HG02623 (cell line): ENCODE measurements around the gene ADGRB2.

ENCODE experiments used
- ATAC-seq: cut with Tn5 transposase; IDR thresholded peaks from one replicate; pipeline ENCODE4 v1.9.1; 2021; ENCODE audit warnings: moderate library complexity; ENCODE audit not compliant: unreplicated experiment

The ADGRB2 gene

DNA sequence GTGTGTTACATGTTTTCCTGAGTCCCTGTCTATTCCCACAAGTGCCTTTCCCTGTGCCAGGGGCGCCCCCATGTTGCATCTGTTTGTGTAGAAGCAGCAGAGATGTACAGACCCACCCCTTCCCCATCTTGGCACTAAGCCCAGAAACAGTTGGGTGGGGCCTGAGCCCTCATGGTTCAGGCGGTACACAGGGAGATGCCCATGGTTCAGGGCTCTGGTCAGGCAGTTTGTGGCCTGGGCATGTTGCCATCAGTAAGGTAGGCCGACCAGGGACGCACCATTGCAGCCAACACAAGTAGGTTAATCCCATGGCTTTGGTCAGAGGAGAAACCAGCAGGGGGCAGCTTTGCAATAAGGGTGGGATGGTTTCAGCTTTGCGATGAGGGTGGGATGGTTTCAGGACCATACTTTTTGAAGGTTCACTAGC, 914 bp upstream of the ADGRB2 start:
- no peak for ATAC-seq

GRCh38 chr1:31763671-31764311, 349 bp downstream of the ADGRB2 start:
- ATAC-seq = no peak

DNA sequence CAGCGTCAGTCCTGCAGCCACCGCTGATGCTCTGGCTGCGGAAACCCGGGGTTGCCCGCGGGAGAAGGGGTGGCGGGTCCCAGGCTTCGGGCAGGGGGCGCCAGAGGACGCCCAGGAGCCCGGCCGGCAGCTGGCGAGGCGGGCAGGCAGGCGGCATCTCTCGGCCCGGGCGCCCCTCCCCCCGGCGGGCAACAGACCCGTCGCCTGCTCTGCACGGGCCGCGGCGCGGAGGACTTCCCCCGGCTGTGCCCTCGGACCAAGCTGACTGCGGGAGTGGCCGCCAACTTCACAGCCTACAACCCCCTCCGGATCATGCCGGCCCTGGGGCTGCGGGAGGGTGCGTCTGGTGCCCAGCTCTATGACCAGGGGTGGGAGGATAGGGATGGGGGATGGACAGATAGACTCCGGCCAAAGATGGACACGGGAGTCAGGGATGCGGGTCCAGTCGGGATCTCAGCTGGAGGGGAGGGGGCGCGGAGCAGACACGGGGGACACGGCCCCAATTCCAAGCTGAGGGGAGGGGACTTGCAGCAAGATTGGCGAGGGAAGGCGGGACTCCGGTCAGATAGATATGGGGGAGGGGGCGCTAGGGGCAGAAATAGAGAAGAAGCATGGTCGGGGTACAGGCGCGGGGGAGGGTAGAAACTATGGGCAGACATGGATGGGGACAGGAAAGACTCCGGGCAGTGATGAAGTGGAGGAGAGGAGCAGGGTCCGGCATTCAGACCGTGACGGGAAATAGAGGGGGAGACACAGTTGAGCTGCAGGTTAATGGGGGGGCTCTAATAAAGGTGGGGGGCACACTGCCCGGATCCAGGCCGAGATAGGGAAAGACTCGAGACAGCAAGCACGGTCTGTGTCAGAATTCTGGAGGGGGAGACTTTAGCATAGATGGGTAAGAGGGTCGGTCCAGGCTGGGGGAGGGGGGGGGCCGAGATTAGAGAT, 1.1 kb downstream of the ADGRB2 start:
- no peak for ATAC-seq

GRCh38 chr1:31762323-31762722, 1.8 kb downstream of the ADGRB2 start:
- ATAC-seq = no peak

DNA sequence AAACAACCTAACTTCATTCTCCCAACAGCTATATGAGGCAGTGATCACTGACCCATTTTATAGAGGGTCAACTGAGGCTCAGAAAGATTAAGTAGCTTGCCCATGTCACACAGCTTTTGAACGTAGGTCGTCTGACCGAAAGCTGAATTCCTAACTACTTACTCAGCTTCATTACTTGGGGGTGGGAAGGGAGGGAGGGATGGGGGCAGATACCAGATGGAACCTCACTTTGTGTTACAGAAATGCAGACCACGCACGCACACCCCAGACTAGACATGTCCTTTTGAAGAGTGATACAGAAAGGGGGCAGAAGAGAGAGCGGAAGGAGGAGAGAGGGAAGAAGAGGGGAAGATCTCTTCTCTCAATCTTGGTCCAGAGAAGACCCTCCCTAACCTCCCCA, 2.3 kb downstream of the ADGRB2 start:
- no peak for ATAC-seq

GRCh38 chr1:31760471-31761470, 3.4 kb downstream of the ADGRB2 start:
- ATAC-seq = no peak

GRCh38 chr1:31759298-31760023, 4.7 kb downstream of the ADGRB2 start:
- ATAC-seq = no peak

DNA sequence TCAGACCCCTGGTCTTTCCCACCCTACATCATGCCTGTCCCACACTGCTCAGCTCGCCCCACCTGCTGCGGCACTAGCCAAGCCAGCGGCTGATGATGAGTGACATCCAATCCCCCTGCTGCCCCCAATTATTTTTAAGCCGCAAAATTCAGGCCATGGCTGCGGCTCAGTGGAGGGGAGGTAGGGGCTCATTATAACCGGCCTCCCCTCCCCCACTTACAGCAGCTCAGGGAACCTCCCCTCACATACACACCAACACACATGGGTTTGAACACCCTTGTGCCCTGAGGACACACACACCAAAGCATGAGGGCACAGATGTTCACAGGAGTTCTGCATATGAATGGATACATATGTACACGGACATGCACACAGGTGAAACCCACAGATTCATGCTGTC, 5.3 kb downstream of the ADGRB2 start:
- ATAC-seq = no peak

DNA sequence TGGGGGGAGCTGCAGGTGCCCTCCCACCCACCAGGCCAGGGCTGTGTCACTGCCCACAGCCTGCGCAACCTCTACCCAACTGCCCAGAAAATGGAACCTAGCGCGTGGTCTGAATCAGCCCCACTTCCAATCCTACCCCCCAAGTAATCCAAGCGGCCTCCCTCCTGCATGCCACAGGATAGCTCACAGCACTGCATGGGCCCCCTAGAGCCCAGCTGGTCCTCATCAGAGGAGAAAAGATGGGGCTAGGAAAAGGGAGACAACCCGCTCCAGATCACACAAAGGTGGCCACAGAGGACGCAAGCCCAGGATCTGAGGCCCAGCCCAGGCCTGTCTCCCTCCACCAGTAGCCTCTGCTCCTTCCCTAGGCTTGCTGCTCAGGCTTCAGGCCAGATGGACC, 6.2 kb downstream of the ADGRB2 start:
- no peak for ATAC-seq

DNA sequence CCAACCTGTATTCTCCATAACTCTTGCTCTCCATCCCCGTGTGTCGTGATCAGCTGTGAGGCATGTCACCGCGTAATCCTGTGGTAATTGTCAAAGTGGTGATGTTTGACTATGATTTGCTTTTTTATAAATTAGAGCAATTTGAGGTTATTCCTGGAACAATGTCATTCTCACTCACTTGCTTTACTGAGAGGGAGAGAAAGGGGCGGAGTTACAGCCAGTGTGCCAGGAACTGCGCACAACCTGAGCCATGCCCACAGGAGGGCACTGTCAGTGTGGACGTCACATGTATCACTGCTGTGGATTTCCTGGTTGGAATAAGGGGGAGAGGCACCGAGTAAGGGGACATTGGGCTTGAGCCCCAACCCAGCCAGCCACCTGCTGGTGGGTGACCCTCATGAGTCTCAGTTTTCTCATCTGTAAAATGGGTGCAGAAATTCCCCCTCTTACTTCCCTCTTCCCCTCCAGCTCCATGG, 6.9 kb downstream of the ADGRB2 start:
- ATAC-seq = no peak

DNA sequence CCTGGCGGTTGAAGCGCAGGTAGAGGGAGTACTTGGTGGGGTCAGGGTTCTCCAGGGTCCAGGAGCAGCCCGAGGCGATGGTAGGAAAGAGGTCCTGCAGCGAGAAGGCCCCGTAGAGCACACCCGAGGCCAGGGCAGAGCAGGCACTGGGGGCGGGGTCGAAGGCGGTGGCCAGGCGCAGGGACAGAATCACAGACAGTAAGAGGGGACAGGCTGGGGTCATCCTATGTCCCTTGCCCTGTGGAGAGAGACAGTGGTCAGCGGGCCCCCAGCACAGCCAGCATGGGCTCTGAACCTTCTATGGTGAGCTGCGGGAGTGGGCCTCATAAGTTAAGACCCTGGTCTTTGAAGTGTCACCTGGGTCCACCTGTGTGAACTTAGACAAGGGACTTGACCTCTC, 7.6 kb downstream of the ADGRB2 start:
- ATAC-seq = no peak

DNA sequence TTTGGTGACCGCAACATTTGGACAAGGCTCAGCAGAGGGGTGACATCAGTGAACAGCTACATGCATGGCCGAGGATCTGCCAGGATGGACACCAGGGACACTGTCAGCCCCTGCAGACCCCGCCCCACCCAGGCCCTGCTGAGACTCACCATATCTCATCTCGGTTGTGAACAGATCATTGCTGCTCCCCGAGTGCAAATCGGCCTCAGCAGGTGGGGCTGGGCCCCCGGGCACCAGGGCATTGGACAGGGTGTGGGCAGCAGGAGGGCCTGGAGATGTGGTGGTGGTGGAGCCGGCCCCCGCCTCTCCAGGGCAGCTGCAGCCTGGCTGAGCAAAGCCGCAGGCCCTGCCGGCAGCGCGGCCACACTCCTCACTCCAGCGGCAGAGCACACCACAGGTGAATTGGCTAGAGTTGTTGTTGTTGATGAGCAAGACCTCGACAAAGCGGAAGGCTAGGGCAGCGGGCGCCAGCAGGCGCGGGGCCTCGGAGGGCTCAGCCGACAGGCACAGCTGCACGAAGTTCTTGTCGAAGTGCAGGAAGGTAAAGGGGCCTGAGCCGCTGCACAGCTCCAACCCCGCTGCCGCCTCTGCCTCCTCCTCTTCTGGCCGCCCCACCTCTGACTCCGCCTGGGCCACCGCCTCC, 8.2 kb downstream of the ADGRB2 start:
- ATAC-seq = no peak

DNA sequence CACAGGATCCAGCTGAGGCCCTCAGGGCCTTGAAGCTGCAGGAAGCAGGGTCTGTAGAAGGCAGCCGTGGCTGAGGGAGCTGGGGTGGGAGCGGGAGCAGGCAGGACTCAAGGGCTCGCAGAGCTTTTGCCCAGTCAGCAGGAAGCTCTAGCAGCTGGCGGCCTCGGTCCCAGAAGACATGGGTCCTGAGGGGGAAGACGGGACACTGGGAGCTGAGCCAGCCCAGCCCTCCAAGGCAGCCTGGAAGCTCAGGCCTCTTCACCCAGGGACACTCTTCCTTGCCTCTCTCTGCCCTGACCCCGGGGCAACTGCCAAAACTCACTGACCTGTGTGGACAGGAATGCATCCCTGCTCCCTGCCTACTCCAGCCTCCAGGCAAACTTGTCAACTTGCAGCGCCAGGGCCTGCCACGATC, 8.9 kb downstream of the ADGRB2 start:
- ATAC-seq = no peak

DNA sequence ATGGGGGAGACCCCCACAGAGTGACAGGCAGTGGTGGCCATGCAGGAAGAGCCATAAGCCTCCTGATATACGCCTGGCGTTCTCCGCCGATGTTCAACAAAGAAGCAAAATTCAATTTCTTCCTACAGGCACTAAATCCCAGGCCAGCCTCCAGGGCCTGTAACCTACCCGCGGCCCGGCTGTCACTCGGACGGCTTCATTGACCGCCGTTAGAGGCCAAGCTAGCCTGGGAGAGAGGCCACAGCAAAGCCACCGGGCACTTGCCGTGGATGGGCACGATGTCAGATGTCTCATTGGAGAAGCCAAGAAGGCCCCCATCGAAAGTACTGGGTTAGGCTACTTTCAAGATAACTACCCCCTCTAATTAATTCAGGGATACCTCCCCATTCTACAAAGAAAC, 9.7 kb downstream of the ADGRB2 start:
- ATAC-seq = no peak

- no peak for ATAC-seq
These were observed 10.3 kb downstream of the ADGRB2 start for GRCh38 chr1:31753707-31754349.

DNA sequence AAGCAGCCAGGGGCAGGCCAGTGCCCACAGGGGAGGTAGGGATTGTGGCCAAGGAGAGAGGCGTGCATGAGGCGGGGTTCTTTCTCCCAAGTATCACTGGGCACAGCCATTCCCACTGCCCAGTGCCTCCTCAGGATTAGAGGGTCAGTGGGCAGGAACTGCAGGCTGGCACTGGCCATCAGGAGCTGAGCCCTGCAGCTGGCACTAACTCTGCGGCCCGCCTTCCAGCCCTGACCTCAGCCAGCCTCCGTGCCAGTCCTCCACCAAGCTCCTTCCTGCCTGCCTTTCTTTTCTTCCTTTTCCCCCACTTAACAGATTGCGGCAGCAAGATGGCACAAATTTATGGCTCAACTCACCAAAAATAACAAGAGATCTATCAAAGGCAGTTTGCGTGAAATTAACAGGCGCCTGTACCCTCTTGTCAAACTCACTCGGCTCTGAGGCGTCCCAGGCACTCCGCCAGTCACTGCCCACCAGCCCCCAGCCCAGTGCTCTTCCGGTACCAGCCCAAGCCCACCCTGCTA, 11.1 kb downstream of the ADGRB2 start:
- ATAC-seq = no peak

- ATAC-seq = no peak
These were observed 11.9 kb downstream of the ADGRB2 start for GRCh38 chr1:31752258-31752657.

- ATAC-seq = no peak
These were observed 12.3 kb downstream of the ADGRB2 start for GRCh38 chr1:31751822-31752241.
